ENCODE results near the gene SGPP2.

The SGPP2 gene

GRCh38 chr2:222481941-222482340 is 57.6 kb downstream of the SGPP2 start:
- Histone ChIP-seq H3K9me3 (replicated peaks; ENCODE audit: insufficient read depth, low read length) (no peaks in the 10 kb centered on the region), H3K4me1 (ENCODE audit: low read length) (no peaks in the 10 kb centered on the region; the same call in 1 of the 2 replicates), H4K20me1 (ENCODE audit: insufficient read depth, low read length) (no peaks in the 10 kb centered on the region), H2AFZ (ENCODE audit: low read length) (no peak overlapping the region), H3K9ac (ENCODE audit: low read length) (no peak overlapping the region), H3K36me3 (replicated peaks; ENCODE audit: insufficient read depth, low read length) (no peaks in the 10 kb centered on the region), H3K4me3 (ENCODE audit: low read length) (no peak overlapping the region), H3K4me2 (ENCODE audit: low read depth, low read length) (no peak overlapping the region), H3K9me2 (replicated peaks; ENCODE audit: insufficient read depth, low read length) (no peaks in the 10 kb centered on the region), H3F3A (ENCODE audit: insufficient read depth, low read length) (no peaks in the 10 kb centered on the region), H3K27ac (ENCODE audit: low read length) (no peak overlapping the region), H3K79me2 (ENCODE audit: low read length) (no peaks in the 10 kb centered on the region), H3K27me3 (replicated peaks; ENCODE audit: insufficient read depth, low read length) (no peaks in the 10 kb centered on the region)
- no peak for TF ChIP-seq EZH2 (optimal IDR thresholded peaks at IDR 0.05; ENCODE audit: low read depth, low read length)
- DNase-seq: no peak

GRCh38 chr2:222483513-222484039 is 59.2 kb downstream of the SGPP2 start:
- H3K27me3 ChIP-seq (replicated peaks; ENCODE audit: insufficient read depth, low read length): no peaks in the 10 kb centered on the region
- no peaks in the 10 kb centered on the region for H3F3A ChIP-seq (ENCODE audit: insufficient read depth, low read length)
- H3K4me2 ChIP-seq (ENCODE audit: low read depth, low read length): no peak overlapping the region
- no peaks in the 10 kb centered on the region; the same call in 1 of the 2 replicates for H3K4me1 ChIP-seq (ENCODE audit: low read length)
- no peaks in the 10 kb centered on the region for H3K36me3 ChIP-seq (replicated peaks; ENCODE audit: insufficient read depth, low read length)
- H3K79me2 ChIP-seq (ENCODE audit: low read length): no peaks in the 10 kb centered on the region
- no peaks in the 10 kb centered on the region for H4K20me1 ChIP-seq (ENCODE audit: insufficient read depth, low read length)
- no peak overlapping the region for H3K4me3 ChIP-seq (ENCODE audit: low read length)
- H3K9ac ChIP-seq (ENCODE audit: low read length): no peak overlapping the region
- TF ChIP-seq EZH2 (optimal IDR thresholded peaks at IDR 0.05; ENCODE audit: low read depth, low read length) (no peak), CTCF (IDR thresholded peaks at IDR 0.05; ENCODE audit: low read length) (no peak), EZH2phosphoT487 (IDR thresholded peaks at IDR 0.05; ENCODE audit: low read length) (no peak)
- H3K9me3 ChIP-seq (replicated peaks; ENCODE audit: insufficient read depth, low read length): no peaks in the 10 kb centered on the region
- no peak for DNase-seq
- no peak overlapping the region for H3K27ac ChIP-seq (ENCODE audit: low read length)
- H3K9me2 ChIP-seq (replicated peaks; ENCODE audit: insufficient read depth, low read length): no peaks in the 10 kb centered on the region
- no peak overlapping the region for H2AFZ ChIP-seq (ENCODE audit: low read length)

GRCh38 chr2:222485367-222486211 is 61.2 kb downstream of the SGPP2 start:
- H3K27ac ChIP-seq (ENCODE audit: low read length): no peak overlapping the region

More at GRCh38 chr2:222485367-222486211, 61.2 kb downstream of the SGPP2 start:
- Histone ChIP-seq H3K27me3 (replicated peaks; ENCODE audit: insufficient read depth, low read length) (no peaks in the 10 kb centered on the region), H3K9me2 (replicated peaks; ENCODE audit: insufficient read depth, low read length) (no peaks in the 10 kb centered on the region), H3K9ac (ENCODE audit: low read length) (no peak overlapping the region), H2AFZ (ENCODE audit: low read length) (no peak overlapping the region), H3K36me3 (replicated peaks; ENCODE audit: insufficient read depth, low read length) (no peaks in the 10 kb centered on the region), H3K79me2 (ENCODE audit: low read length) (no peaks in the 10 kb centered on the region), H3F3A (ENCODE audit: insufficient read depth, low read length) (no peaks in the 10 kb centered on the region), H3K4me3 (ENCODE audit: low read length) (no peak overlapping the region), H3K4me2 (ENCODE audit: low read depth, low read length) (no peak overlapping the region), H3K9me3 (replicated peaks; ENCODE audit: insufficient read depth, low read length) (no peaks in the 10 kb centered on the region), H4K20me1 (ENCODE audit: insufficient read depth, low read length) (no peaks in the 10 kb centered on the region), H3K4me1 (ENCODE audit: low read length) (no peaks in the 10 kb centered on the region)
- no peak for DNase-seq
- no peak for TF ChIP-seq EZH2phosphoT487 (IDR thresholded peaks at IDR 0.05; ENCODE audit: low read length)
- no peak for TF ChIP-seq EZH2 (optimal IDR thresholded peaks at IDR 0.05; ENCODE audit: low read depth, low read length)
- no peak for TF ChIP-seq CTCF (IDR thresholded peaks at IDR 0.05; ENCODE audit: low read length)
